A673 (cell line): ENCODE results near the gene ETV3. TPM values are rescaled to one million over a fixed set of nuclear protein-coding genes. Genes with fewer than 3 reads are reported as not detected.

Experiments
- BruUV-seq: library from RNA; stranded (reverse); fragments of 400-500 nt; replicated peaks from 2 replicates; lab custom pipeline; 2021; lab: Mats Ljungman, UMichigan
- CTCF ChIA-PET: fragments of 300-600 bp; sonication (Branson Sonifier 250); formaldehyde crosslinking; loops from one replicate; lab custom pipeline; 2022; ENCODE audit warnings: antibody characterized with exemption; lab: Charles Lee
- POLR2A ChIA-PET: fragments of 300-600 bp; sonication (Branson Sonifier 250); formaldehyde crosslinking; loops from one replicate; lab custom pipeline; 2022; ENCODE audit warnings: antibody characterized with exemption; ENCODE audit not compliant: low non-redundant PET; lab: Charles Lee
- DNase-seq: peaks from one replicate; pipeline ENCODE4 v3.0.0-alpha.2; 2015; ENCODE audit warnings: low spot score
- H3K27ac ChIP-seq: fragments of 200-600 bp; sonication (generic); 2 replicates; pipeline ENCODE4 v1.5.1; 2016; ENCODE audit warnings: mixed run types, low read depth, mild to moderate bottlenecking, mixed read lengths, antibody characterized with exemption, low read length; ENCODE audit not compliant: poor library complexity, severe bottlenecking
- H3K27me3 ChIP-seq: fragments of 200-600 bp; sonication (generic); replicated peaks from 2 replicates; pipeline ENCODE4 v1.6.1; 2017; ENCODE audit warnings: mixed run types, low read depth, mild to moderate bottlenecking, mixed read lengths, antibody characterized with exemption, low read length; ENCODE audit not compliant: insufficient read depth, poor library complexity
- H3K36me3 ChIP-seq: fragments of 200-600 bp; sonication (generic); 2 replicates; pipeline ENCODE4 v1.6.1; 2016; ENCODE audit warnings: mixed run types, mild to moderate bottlenecking, mixed read lengths, antibody characterized with exemption, low read length; ENCODE audit not compliant: insufficient read depth, poor library complexity, severe bottlenecking
- H3K4me1 ChIP-seq: fragments of 200-600 bp; sonication (generic); 2 replicates; pipeline ENCODE4 v1.6.1; 2017; ENCODE audit warnings: mixed run types, mild to moderate bottlenecking, mixed read lengths, antibody characterized with exemption, low read length; ENCODE audit not compliant: insufficient read depth, poor library complexity, severe bottlenecking
- H3K4me3 ChIP-seq: fragments of 200-600 bp; sonication (generic); 2 replicates; pipeline ENCODE4 v1.5.1; 2016; ENCODE audit warnings: low read depth, mixed run types, mild to moderate bottlenecking, mixed read lengths, low read length; ENCODE audit not compliant: poor library complexity, severe bottlenecking
- H3K9me3 ChIP-seq: fragments of 200-600 bp; sonication (generic); 2 replicates; pipeline ENCODE4 v1.6.1; 2016; ENCODE audit warnings: mixed run types, low read depth, mild to moderate bottlenecking, mixed read lengths, antibody characterized with exemption, low read length; ENCODE audit not compliant: poor library complexity, severe bottlenecking
- CTCF ChIP-seq: fragments of 300-800, 200-600 bp; sonication (generic); conservative IDR thresholded peaks from 2 replicates; pipeline ENCODE4 v1.5.1; 2017; ENCODE audit warnings: low read depth, mild to moderate bottlenecking, antibody characterized with exemption, low read length, moderate library complexity, mixed read lengths
- EZH2 ChIP-seq: fragments of 200-600 bp; sonication (generic); IDR thresholded peaks from 2 replicates; pipeline ENCODE4 v1.6.1; 2017; ENCODE audit warnings: borderline replicate concordance, low read depth, mild to moderate bottlenecking, mixed read lengths, antibody characterized with exemption, low read length; ENCODE audit not compliant: poor library complexity, severe bottlenecking
- intact Hi-C: fragments of 100-400 bp; cut with micrococcal nuclease; formaldehyde crosslinking; loops from one replicate; pipeline ENCODE4 v1.10.0; 2022; ENCODE audit not compliant: unreplicated experiment
- total RNA-seq: library from RNA; stranded (reverse); gene quantifications from 2 replicates; pipeline ENCODE4 v1.2.3, GENCODE V29; 2021

ETV3 gene
- total RNA-seq, 1 experiment from 2014 or later, result 46.1 TPM

- no peaks in the 10 kb centered on the region for H3K36me3 ChIP-seq
- BruUV-seq, result no TSS peak
- intact Hi-C loops, result no loop called here
- no peak overlapping the region for H3K4me3 ChIP-seq
- H3K27me3 ChIP-seq, result no peaks in the 10 kb centered on the region
- DNase-seq, result no peak
- CTCF ChIA-PET, result no interaction called here
- H3K27ac ChIP-seq, result no peak overlapping the region
- peaks cover 38% of the 10 kb centered on the region for H3K4me1 ChIP-seq
- POLR2A ChIA-PET, result no interaction called here
- TF ChIP-seq CTCF (no peak), EZH2 (no peak)
- H3K9me3 ChIP-seq, result no peaks in the 10 kb centered on the region
These were observed 29.7 kb downstream of the ETV3 start for GRCh38 chr1:157108448-157108847.

- no peak overlapping the region for H3K4me3 ChIP-seq
- intact Hi-C loops, result no loop called here
- no TSS peak for BruUV-seq
- H3K36me3 ChIP-seq, result no peaks in the 10 kb centered on the region
- no peaks in the 10 kb centered on the region for H3K27me3 ChIP-seq
- H3K4me1 ChIP-seq, result peaks cover 38% of the 10 kb centered on the region
- ChIA-PET CTCF (interaction anchor here (0.6 kb wide), 1 partner anchor 576 kb away, joined by 7 read pairs; no protein-coding TSS in a partner anchor), POLR2A (no interaction called here)
- TF ChIP-seq CTCF (no peak), EZH2 (no peak)
- no peak for DNase-seq
- H3K9me3 ChIP-seq, result no peaks in the 10 kb centered on the region
- no peak overlapping the region for H3K27ac ChIP-seq
These were observed 30.5 kb downstream of the ETV3 start for GRCh38 chr1:157107702-157108101.

- peaks cover 38% of the 10 kb centered on the region for H3K4me1 ChIP-seq
- no peak overlapping the region for H3K27ac ChIP-seq
- POLR2A ChIA-PET, result no interaction called here
- H3K27me3 ChIP-seq, result no peaks in the 10 kb centered on the region
- no peaks in the 10 kb centered on the region for H3K36me3 ChIP-seq
- H3K9me3 ChIP-seq, result no peaks in the 10 kb centered on the region
- TF ChIP-seq CTCF (no peak), EZH2 (no peak)
- BruUV-seq, result no TSS peak
- CTCF ChIA-PET, result interaction anchor here (0.9 kb wide), 1 partner anchor 16 kb away, joined by 6 read pairs; no protein-coding TSS in a partner anchor
- intact Hi-C loops, result no loop called here
- no peak for DNase-seq
- no peak overlapping the region for H3K4me3 ChIP-seq
These were observed 31.4 kb downstream of the ETV3 start for GRCh38 chr1:157106813-157107189.
